Stimulated activated CD8-positive, alpha-beta memory T cell treated with anti-CD3 and anti-CD28 coated beads, Interleukin-4, amount 100 ng/mL, for 1 hour (primary cell): ENCODE measurements around the gene KRT34.
A peak's percentile ranks its signal among the peaks of the same experiment; 100 is the strongest.
"Not testable (repeated sequence)": the region's sequence is repeated elsewhere in the genome, so short reads cannot be mapped to it uniquely, and the experiment has no call there.

Experiments used
- DNase-seq, 2 donors: peaks; one replicate each; pipeline ENCODE4 v3.0.0-alpha.2; 2020; ENCODE audit warnings: low read depth in 2 of 2, low spot score in 1 of 2

Gene KRT34

GRCh38 chr17:41404024-41404671 lies 22.0 kb upstream of the KRT34 start:
- peak in 1 of 2 donors; percentile 3 for DNase-seq

GRCh38 chr17:41403404-41404023 lies 21.4 kb upstream of the KRT34 start:
- DNase-seq = no peak

GRCh38 chr17:41402161-41402560 lies 20.1 kb upstream of the KRT34 start:
- no peak for DNase-seq

DNA sequence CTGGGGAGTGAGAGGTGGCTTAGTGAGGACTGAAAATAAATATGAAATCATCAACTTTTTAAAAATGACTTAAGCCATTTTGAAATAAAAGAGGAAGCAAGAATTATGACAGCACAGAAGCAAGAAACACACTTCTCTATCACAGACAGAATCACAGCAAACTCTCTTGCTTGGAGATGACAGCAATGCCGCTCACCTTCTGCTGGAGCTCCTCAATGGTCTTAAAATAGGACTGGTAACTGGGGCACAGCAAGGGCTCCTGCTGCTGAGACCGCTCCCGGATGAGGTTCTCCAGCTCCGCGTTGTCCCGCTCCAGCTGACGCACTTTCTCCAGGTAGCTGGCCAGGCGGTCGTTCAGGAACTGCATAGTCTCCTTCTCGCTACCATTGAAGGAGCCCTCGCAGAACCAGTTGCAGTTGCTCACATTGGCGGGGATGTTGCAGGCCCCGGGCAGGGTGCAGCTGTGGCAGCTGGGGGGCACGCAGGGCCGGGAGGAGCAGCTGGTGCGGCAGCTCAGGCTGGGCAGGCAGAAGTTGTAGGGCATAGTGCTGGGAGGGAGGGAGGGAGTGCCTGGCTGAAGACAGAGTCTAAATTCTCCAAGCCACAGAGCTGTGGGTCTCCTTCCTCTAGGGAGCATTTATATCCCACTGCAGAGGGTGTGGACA lies 15.0 kb upstream of the KRT34 start, which contains the start of gene KRT31:
TSS of gene KRT31 (minus strand) at position 613 of the 665 bp plus-strand sequence. CDS start at position 544, 69 bp downstream.
- DNase-seq = no peak

- DNase-seq = no peak
These were observed 14.2 kb upstream of the KRT34 start for GRCh38 chr17:41396340-41396739.

DNA sequence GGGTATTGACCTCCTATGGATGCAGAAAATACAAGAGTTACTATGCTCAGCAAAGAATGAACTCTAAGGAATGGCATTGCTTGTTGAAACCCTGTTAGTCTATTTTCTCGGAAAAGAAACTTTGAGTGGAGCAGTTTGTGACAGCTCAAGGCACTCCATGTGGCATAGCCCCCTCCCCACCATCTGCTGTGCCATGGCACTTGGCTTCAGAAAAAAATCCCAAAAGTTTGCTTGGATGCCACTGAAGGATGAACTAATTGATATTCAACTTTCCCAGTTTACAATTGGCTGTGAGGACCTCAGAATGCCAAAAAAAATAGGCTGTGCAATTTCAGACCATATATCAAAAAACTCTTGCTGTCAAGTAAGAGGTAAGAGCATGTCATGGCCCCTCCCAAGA lies 13.5 kb upstream of the KRT34 start:
- DNase-seq = no peak

- DNase-seq = not testable (repeated sequence)
These were observed 12.9 kb upstream of the KRT34 start for GRCh38 chr17:41395044-41395443.

DNA sequence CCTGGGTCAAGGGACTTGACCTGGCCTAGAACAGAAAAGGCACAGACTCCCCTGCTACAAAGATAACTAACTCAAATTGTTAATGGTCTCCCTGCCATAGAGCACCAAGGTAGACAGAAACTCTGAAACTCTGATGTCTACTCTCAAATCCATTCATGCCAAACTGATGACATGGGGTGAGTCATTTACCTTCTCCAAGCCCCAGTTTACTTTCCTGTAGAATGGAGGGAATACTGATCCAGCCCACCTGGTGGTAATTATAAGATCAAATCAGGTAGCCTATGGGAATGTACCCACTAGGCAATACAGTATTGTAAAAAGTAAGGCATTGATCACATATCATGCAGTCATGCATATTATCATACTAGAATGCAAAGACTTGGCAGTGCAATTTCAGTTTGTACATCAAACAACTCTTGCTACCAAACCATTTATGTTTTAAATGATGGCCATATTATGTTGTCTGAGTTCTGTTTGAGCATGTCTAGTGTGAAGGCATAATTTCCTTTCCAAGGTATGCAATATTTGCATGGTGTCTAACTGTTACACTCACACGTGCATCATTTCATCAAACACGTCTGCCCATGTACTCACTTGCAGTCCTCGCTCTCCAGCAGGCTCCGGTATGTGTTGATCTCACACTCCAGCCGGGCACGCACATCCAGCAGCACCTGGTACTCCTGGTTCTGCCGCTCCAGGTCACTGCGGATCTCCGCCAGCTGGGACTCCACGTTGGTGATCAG lies 12.3 kb upstream of the KRT34 start:
- no peak for DNase-seq

GRCh38 chr17:41393826-41394225 lies 11.7 kb upstream of the KRT34 start:
- DNase-seq = no peak

- DNase-seq = no peak
These were observed 11.2 kb upstream of the KRT34 start for GRCh38 chr17:41393294-41393693.

DNA sequence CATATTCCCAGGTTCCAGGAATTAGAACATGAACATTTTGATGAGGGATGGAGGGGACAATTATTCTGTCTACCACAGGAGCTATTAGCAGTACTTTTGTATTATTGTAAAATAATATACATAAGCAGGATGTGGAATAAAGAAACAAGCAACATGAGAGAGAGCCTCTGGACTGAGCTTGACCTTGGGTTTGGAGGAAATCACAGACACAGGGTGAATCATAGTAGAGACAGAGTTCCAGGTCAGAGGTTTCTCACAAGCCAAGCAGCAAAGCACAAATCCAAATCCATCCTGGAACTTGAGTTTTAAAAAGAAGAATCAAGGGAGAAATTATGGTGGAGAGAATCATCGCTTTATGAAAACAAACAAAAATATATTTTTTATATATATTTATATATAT lies 10.2 kb upstream of the KRT34 start:
- no peak for DNase-seq

GRCh38 chr17:41391535-41391934 lies 9.4 kb upstream of the KRT34 start:
- DNase-seq = no peak

- no peak for DNase-seq
These were observed 8.4 kb upstream of the KRT34 start for GRCh38 chr17:41390411-41390938.

GRCh38 chr17:41387670-41388069 lies 5.6 kb upstream of the KRT34 start:
- DNase-seq = no peak

DNA sequence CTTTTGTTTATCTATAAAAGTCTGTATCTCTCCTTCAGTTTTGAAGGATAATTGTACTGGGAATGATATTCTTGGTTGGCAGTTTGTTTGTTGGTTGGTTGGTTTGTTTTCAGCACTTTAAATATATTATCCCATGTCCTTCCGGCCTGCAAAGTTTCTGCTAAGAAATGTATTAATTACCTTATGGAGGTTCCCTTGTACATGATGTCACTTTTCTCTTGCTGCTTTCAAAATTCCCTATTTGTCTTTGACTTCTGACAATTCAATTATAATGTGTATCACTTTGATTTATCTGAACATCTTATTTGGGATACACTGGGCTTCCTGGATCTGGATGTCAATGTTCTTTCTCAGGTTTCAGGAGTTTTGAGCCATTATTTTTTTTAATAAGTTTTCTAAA lies 4.1 kb upstream of the KRT34 start:
- DNase-seq = no peak

GRCh38 chr17:41383690-41384089 lies 1.6 kb upstream of the KRT34 start:
- DNase-seq = no peak

DNA sequence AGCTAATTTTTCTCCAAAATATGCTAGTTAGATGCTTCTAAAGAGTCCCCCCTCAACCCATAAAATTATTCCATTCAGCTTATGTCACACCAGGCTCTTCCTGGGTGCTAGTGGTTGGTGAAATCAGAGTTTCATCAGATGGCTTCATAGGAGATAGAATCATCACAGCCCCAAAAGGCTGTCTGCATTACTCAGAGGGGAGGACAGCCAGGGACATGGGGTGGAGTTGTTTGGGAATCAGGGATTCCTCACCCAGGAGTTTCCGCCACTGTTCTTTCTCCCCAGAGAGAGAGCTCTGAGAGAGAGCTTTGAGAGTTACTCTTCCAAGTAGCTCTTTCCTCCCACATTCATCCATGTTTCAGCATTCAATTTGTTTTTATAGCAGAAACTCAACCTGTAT lies 288 bp upstream of the KRT34 start:
- DNase-seq = no peak

DNA sequence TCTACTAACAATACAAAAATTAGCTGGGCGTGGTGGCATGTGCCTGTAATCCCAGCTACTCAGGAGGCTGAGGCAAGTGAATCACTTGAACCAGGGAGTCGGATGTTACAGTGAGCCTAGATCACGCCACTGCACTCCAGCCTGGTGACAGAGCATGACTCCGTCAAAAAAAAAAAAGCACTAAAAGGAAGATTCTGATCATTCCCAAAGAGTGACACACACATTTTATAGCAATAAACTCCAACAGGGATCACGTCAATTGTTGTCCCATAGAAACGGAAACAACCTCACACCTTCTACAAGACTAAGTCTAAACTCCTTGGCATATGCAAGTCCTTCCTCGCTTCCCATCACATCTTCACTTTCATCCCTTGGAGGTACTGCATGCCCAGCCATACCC lies 2.0 kb downstream of the KRT34 start:
- DNase-seq = not testable (repeated sequence)

GRCh38 chr17:41377546-41377945 lies 4.6 kb downstream of the KRT34 start:
- DNase-seq = no peak

GRCh38 chr17:41369713-41370112 lies 12.4 kb downstream of the KRT34 start, which contains the start of gene KRT33B:
KRT33B (minus strand) TSS chr17:41369813; CDS start chr17:41369750, 63 bp downstream.
- DNase-seq = no peak

- no peak for DNase-seq
These were observed 13.1 kb downstream of the KRT34 start for GRCh38 chr17:41369023-41369422.
